Breast epithelium (tissue), 3 donors: Measurements from ENCODE around the gene EDEM1.

Source experiments
- POLR2A ChIP-seq: fragments of 450-650 bp; IDR thresholded peaks from one replicate; pipeline ENCODE4 v1.6.1; 2016; ENCODE audit warnings: antibody characterized with exemption, mild to moderate bottlenecking, moderate library complexity
- TF ChIP-seq, protein P1 (sequence below), 3 donors: fragments of 450-650 bp; IDR thresholded peaks; one replicate each; pipeline ENCODE4 v1.5.1; 2016 to 2017; ENCODE audit warnings: antibody characterized with exemption in 3 of 3, mild to moderate bottlenecking in 3 of 3, moderate library complexity in 3 of 3

DNA sequence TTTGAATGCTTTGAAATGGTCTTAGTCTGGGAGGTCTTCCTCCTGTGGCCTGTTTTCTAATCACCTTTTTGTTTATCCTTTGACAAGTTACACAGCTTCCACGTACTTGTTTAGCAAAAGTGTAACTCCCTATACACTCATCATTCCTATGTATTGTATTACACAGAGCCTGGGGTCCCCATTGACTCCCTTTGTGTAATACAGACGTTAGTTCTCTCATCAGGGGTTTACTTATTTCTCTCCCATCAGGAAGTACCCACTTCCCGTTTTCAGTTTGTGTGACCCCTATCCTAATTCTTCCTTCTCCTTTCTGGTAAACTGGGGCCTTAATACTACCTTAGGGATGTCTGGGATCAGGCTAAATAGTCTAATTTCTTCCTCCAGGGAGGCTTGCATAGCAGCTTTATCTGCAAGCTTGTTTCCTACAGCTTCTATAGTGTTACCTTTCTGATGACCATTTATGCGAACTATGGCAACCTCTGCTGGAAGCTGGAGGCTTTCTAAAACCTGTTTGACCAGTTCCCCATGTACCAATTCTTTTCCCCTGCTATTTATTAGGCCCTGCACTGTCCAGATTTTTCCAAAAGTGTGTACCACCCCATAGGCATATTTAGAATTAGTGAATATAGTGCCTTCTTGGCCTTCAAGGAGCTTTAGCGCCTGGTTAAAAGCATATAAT lies 43.1 kb upstream of the EDEM1 start:
- no peak for TF ChIP-seq POLR2A
- TF ChIP-seq, protein P1, sequence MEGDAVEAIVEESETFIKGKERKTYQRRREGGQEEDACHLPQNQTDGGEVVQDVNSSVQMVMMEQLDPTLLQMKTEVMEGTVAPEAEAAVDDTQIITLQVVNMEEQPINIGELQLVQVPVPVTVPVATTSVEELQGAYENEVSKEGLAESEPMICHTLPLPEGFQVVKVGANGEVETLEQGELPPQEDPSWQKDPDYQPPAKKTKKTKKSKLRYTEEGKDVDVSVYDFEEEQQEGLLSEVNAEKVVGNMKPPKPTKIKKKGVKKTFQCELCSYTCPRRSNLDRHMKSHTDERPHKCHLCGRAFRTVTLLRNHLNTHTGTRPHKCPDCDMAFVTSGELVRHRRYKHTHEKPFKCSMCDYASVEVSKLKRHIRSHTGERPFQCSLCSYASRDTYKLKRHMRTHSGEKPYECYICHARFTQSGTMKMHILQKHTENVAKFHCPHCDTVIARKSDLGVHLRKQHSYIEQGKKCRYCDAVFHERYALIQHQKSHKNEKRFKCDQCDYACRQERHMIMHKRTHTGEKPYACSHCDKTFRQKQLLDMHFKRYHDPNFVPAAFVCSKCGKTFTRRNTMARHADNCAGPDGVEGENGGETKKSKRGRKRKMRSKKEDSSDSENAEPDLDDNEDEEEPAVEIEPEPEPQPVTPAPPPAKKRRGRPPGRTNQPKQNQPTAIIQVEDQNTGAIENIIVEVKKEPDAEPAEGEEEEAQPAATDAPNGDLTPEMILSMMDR (IDR thresholded peaks at IDR 0.05): no peak
